ENCODE measurements around the gene UBAP1.

The UBAP1 gene

GRCh38 chr9:34178436-34179212, at the start of gene UBAP1:
UBAP1 (plus strand) TSS chr9:34179043; CDS start chr9:34220915, 41,872 bp downstream.
- peak; percentile 96 for DNase-seq

- DNase-seq, result no peak
Observed at GRCh38 chr9:34131571-34131970, 47.3 kb upstream of the UBAP1 start.

DNA sequence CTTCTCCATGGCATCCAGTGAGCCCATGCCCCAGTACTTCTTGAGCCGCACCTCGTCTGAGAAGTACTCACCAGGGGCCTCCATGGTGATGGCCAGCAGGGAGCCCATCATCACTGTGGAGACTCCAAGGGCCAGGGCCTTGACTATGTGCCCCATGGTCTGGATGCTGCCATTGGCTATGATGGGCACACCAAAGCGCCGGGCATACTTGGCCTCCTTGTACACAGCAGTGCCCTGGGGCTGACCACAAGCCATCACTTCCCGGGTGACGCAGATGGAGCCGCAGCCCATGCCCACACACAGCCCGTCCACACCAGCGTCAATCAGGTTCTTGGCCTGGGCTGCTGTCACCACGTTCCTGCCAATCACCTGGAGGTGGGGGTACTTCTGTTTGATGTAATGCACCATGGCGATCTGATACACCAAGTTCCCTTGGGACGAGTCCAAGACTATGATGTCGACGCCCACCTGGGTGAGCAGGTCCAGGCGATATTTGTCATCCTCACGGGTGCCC, 45.4 kb upstream of the UBAP1 start:
- no peak for DNase-seq

DNA sequence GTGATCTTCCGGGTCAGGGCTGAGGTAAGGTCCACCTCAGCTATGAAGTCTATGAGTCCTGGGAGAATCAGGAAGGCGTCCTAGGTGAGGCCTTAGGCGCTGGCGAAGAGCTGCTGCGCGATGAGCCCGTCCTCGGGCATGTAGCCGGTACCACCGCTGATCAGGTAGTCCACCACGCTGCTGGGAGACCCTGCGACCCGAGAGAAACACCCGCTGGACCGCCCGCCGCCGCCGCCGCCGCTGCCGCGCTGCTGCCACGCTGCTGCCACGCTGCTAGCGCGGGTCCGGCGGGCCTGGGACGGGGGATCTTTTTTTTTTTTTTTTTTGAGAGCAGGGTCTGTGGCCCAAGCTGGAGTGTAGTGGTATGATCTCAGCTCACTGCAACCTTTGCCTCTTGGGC, 44.3 kb upstream of the UBAP1 start:
- DNase-seq, result no peak

- peak; percentile 13 for DNase-seq
Observed at GRCh38 chr9:34138644-34139043, 40.2 kb upstream of the UBAP1 start.

GRCh38 chr9:34139477-34140146, 39.2 kb upstream of the UBAP1 start:
- no peak for DNase-seq

DNA sequence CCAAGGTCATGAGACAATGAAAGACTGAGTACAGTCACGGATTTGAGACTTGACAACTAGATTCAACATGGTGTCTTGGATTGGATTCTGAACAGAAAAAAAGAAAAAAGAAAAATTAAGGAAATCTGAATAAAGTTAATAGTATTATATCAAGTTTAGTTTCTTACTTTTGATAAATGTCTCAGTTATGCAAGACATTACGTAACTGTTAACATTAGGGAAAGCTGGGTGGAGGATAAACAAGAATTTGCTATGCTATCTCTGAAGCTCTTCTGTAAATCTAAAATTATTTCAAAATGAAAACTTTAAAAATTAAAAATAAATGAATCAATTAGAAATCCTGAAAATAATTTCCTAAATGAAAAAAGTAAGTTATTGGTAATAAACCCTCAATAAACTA, 38.0 kb upstream of the UBAP1 start:
- DNase-seq, result no peak

DNA sequence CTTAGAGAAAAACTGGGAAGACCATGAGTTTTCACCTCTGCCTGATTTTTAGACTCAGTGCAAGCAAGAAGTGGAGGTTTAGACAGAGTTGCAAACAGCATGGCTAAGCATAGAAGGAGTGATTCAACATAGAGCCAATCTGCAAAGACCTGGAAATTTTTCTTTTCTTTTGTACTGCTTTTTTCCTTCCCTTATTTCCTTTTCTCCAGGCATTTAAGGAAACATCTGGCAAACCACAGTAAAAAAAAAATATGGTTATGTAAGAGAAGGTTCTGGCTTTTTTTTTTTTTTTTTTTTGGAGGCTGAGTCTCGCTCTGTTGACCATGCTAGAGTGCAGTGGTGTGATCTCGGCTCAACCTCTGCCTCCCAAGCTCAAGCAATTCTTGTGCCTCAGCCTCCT, 35.7 kb upstream of the UBAP1 start:
- DNase-seq, result no peak

- DNase-seq, result no peak
Observed at GRCh38 chr9:34145165-34145564, 33.7 kb upstream of the UBAP1 start.

GRCh38 chr9:34151398-34151797, 27.4 kb upstream of the UBAP1 start:
- DNase-seq, result no peak

GRCh38 chr9:34154057-34154456, 24.8 kb upstream of the UBAP1 start:
- no peak for DNase-seq

GRCh38 chr9:34157318-34157717, 21.5 kb upstream of the UBAP1 start:
- DNase-seq, result no peak

- DNase-seq, result no peak
Observed at GRCh38 chr9:34157898-34158297, 20.9 kb upstream of the UBAP1 start.

DNA sequence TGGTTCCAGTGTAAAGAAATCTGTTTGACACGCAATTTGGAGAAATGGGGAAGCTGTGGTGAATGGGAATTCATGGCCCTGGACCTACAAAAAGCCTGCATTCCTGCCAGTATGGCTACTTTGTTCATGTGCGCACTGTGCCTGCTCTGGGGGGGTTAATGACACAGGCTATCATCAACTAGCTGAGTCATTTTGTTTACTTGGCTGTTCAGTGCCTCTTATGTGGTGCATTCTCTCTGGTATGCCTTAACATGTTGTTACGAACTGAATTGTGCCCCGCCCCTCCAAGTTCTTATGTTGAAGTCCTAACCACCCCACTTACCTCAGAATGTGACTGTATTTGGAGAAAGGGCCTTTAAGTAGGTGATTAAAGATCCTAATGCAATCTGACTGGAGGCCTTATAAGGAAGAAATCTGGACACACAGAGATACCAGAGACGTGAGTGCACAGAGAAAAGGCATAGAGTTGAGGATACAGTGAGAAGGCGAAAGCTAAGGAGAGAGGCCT, 20.4 kb upstream of the UBAP1 start:
- DNase-seq, result no peak

DNA sequence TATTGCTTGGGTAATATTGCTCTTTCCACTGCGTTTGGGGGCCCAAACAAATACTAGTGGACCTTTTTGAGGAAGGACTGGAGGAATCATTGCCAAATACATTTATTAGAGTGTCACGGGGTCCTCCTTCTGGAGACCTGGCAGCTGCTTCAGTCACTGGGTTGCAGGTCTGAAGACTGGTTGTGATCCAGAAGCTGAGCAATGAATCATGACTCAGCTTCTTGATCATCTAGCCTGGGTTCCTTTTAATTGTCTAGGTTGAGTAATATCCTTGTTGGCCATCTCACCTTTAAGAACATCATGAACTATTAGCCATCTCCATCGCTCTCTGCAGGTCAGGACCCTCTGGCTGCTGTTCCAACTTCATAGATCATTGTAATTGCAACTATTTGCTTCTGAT, 15.4 kb upstream of the UBAP1 start:
- DNase-seq, result no peak

DNA sequence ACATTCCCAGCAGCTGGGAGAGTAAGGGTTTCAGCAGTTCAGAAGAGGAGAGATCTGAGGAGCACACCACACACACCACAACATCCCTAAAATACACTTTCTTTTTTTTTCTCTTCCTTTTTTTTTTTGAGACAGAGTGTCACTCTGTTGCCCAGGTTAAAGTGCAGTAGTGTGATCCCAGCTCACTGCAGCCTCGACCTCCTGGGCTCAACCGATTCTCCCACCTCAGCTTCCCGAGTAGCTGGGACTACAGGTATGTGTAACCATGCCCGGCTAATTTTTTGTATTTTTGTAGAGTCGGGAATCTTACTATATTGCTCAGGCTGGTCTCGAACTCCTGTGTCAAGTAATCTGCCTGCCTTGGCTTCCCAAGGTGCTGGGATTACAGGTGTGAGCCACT, 9.7 kb upstream of the UBAP1 start:
- DNase-seq, result no peak

GRCh38 chr9:34170237-34170991, 8.4 kb upstream of the UBAP1 start:
- DNase-seq, result no peak

- peak; percentile 70 for DNase-seq
Observed at GRCh38 chr9:34171753-34172535, 6.9 kb upstream of the UBAP1 start.

GRCh38 chr9:34176089-34176488, 2.8 kb upstream of the UBAP1 start:
- DNase-seq, result no peak

GRCh38 chr9:34177593-34178435, 1.0 kb upstream of the UBAP1 start:
- DNase-seq, result no peak
